ENCODE data around the gene REPS1. TPM values are rescaled to one million over a fixed set of nuclear protein-coding genes. Genes with fewer than 3 reads are reported as not detected.

REPS1 gene
- total RNA-seq, 1 experiment from 2014 or later = 27.4 TPM

GRCh38 chr6:138863321-138863720 lies 124.7 kb downstream of the REPS1 start:
- Histone ChIP-seq H3K9me2 (replicated peaks; ENCODE audit: low read length) (no peaks in the 10 kb centered on the region), H3K36me3 (ENCODE audit: low read depth, low read length) (no peaks in the 10 kb centered on the region), H4K20me1 (ENCODE audit: low read length) (no peaks in the 10 kb centered on the region), H3F3A (ENCODE audit: low read length, unreplicated experiment) (no peaks in the 10 kb centered on the region), H2AFZ (ENCODE audit: low read length) (no peak overlapping the region), H3K79me2 (ENCODE audit: low read length) (no peaks in the 10 kb centered on the region), H3K4me2 (ENCODE audit: low read length) (no peak overlapping the region), H3K4me1 (ENCODE audit: insufficient read depth, low read length) (no peaks in the 10 kb centered on the region), H3K4me3 (ENCODE audit: low read length) (no peak overlapping the region), H3K27me3 (ENCODE audit: low read length) (no peaks in the 10 kb centered on the region), H3K27ac (ENCODE audit: low read length) (no peak overlapping the region), H3K9ac (ENCODE audit: low read length) (no peak overlapping the region), H3K9me3 (ENCODE audit: low read length) (no peaks in the 10 kb centered on the region)
- intact Hi-C loops (cut with micrococcal nuclease) = no loop called here
- DNase-seq = no peak
- no TSS peak for BruUV-seq (replicated peaks)
- POLR2A ChIA-PET (ENCODE audit: unreplicated experiment) = no interaction called here
- no peak for ATAC-seq
- no peak for TF ChIP-seq EZH2 (IDR thresholded peaks at IDR 0.05; ENCODE audit: low read length, unreplicated experiment)
- TF ChIP-seq EZH2phosphoT487 (IDR thresholded peaks at IDR 0.05; ENCODE audit: borderline replicate concordance, low read length) = no peak
- no peak for TF ChIP-seq CTCF (conservative IDR thresholded peaks at IDR 0.05; ENCODE audit: low read depth, low read length)
- CTCF ChIA-PET = no interaction called here

- Histone ChIP-seq H3F3A (ENCODE audit: low read length, unreplicated experiment) (no peaks in the 10 kb centered on the region), H3K36me3 (ENCODE audit: low read depth, low read length) (no peaks in the 10 kb centered on the region), H3K4me3 (ENCODE audit: low read length) (no peak overlapping the region), H3K27me3 (ENCODE audit: low read length) (no peaks in the 10 kb centered on the region), H3K9me3 (ENCODE audit: low read length) (no peaks in the 10 kb centered on the region), H3K9ac (ENCODE audit: low read length) (no peak overlapping the region), H3K9me2 (replicated peaks; ENCODE audit: low read length) (no peaks in the 10 kb centered on the region), H3K27ac (ENCODE audit: low read length) (no peak overlapping the region), H3K79me2 (ENCODE audit: low read length) (no peaks in the 10 kb centered on the region), H4K20me1 (ENCODE audit: low read length) (no peaks in the 10 kb centered on the region), H3K4me1 (ENCODE audit: insufficient read depth, low read length) (no peaks in the 10 kb centered on the region), H3K4me2 (ENCODE audit: low read length) (no peak overlapping the region), H2AFZ (ENCODE audit: low read length) (no peak overlapping the region)
- no peak for TF ChIP-seq CTCF (conservative IDR thresholded peaks at IDR 0.05; ENCODE audit: low read depth, low read length)
- no peak for TF ChIP-seq EZH2phosphoT487 (IDR thresholded peaks at IDR 0.05; ENCODE audit: borderline replicate concordance, low read length)
- no peak for TF ChIP-seq EZH2 (IDR thresholded peaks at IDR 0.05; ENCODE audit: low read length, unreplicated experiment)
- no peak for ATAC-seq
- ChIA-PET CTCF (no interaction called here), POLR2A (ENCODE audit: unreplicated experiment) (no interaction called here)
- no TSS peak for BruUV-seq (replicated peaks)
- no peak for DNase-seq
- intact Hi-C loops (cut with micrococcal nuclease) = no loop called here
Observed at GRCh38 chr6:138862456-138862855, 125.6 kb downstream of the REPS1 start.

DNA sequence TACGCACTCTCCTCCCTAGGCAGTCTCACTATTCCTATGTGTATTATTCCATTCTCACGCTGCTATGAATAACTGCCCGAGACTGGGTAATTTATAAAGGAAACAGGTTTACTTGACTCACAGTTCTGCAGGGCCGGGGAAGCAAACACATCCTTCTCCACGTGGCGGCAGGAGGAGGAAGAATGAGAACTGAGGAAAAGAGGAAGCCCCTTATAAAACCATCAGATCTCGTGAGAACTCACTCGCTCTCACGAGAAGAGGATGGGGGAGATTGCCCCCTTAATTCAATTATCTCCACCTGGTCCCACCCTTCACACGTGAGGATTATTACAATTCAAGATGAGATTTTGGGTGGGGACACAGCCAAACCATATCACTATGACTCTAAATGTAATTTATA lies 130.3 kb downstream of the REPS1 start:
- Histone ChIP-seq H4K20me1 (ENCODE audit: low read length) (no peaks in the 10 kb centered on the region), H3K4me3 (ENCODE audit: low read length) (no peak overlapping the region), H3K9me3 (ENCODE audit: low read length) (no peaks in the 10 kb centered on the region), H3K27me3 (ENCODE audit: low read length) (no peaks in the 10 kb centered on the region), H3K9me2 (replicated peaks; ENCODE audit: low read length) (no peaks in the 10 kb centered on the region), H3F3A (ENCODE audit: low read length, unreplicated experiment) (no peaks in the 10 kb centered on the region), H3K79me2 (ENCODE audit: low read length) (no peaks in the 10 kb centered on the region), H3K4me1 (ENCODE audit: insufficient read depth, low read length) (no peaks in the 10 kb centered on the region), H3K9ac (ENCODE audit: low read length) (no peak overlapping the region), H3K27ac (ENCODE audit: low read length) (no peak overlapping the region), H3K36me3 (ENCODE audit: low read depth, low read length) (no peaks in the 10 kb centered on the region), H3K4me2 (ENCODE audit: low read length) (no peak overlapping the region), H2AFZ (ENCODE audit: low read length) (no peak overlapping the region)
- intact Hi-C loops (cut with micrococcal nuclease) = no loop called here
- BruUV-seq (replicated peaks) = no TSS peak
- no peak for DNase-seq
- ChIA-PET CTCF (no interaction called here), POLR2A (ENCODE audit: unreplicated experiment) (no interaction called here)
- no peak for ATAC-seq
- TF ChIP-seq EZH2 (IDR thresholded peaks at IDR 0.05; ENCODE audit: low read length, unreplicated experiment) (no peak), EZH2phosphoT487 (IDR thresholded peaks at IDR 0.05; ENCODE audit: borderline replicate concordance, low read length) (no peak), CTCF (conservative IDR thresholded peaks at IDR 0.05; ENCODE audit: low read depth, low read length) (no peak)

All from PC-3 (cell line).